Ishikawa (cell line): ENCODE data around the gene KRTCAP2.

Experiments
- CEBPB ChIP-seq: IDR thresholded peaks from 2 replicates; pipeline ENCODE4 v1.6.1; 2012
- CREB1 ChIP-seq: IDR thresholded peaks from 2 replicates; pipeline ENCODE4 v1.6.1; 2012; ENCODE audit warnings: low read depth
- EP300 ChIP-seq: IDR thresholded peaks from 2 replicates; pipeline ENCODE4 v1.6.1; 2012; ENCODE audit warnings: borderline replicate concordance
- RAD21 ChIP-seq: IDR thresholded peaks from 2 replicates; pipeline ENCODE4 v1.6.1; 2012; ENCODE audit warnings: low read depth
- REST ChIP-seq: IDR thresholded peaks from 2 replicates; pipeline ENCODE4 v1.6.1; 2012; ENCODE audit warnings: low read depth, mild to moderate bottlenecking
- TEAD4 ChIP-seq: IDR thresholded peaks from 2 replicates; pipeline ENCODE4 v1.6.1; 2012
- YY1 ChIP-seq: IDR thresholded peaks from 2 replicates; pipeline ENCODE4 v1.6.1; 2012; ENCODE audit warnings: low read depth
- TF ChIP-seq, protein P1 (sequence below): IDR thresholded peaks from 2 replicates; pipeline ENCODE4 v1.6.1; 2012

GRCh38 chr1:155198547-155198906 lies 25.4 kb upstream of the KRTCAP2 start:
- TF ChIP-seq RAD21, result no peak
- TF ChIP-seq EP300, result no peak
- TF ChIP-seq CEBPB, result no peak
- TF ChIP-seq TEAD4, result no peak
- TF ChIP-seq REST, result no peak
- TF ChIP-seq, protein P1, sequence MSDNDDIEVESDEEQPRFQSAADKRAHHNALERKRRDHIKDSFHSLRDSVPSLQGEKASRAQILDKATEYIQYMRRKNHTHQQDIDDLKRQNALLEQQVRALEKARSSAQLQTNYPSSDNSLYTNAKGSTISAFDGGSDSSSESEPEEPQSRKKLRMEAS, result no peak
- TF ChIP-seq YY1, result no peak
- no peak for TF ChIP-seq CREB1
